ENCODE data around the gene ASTL.
A peak's percentile ranks its signal among the peaks of the same experiment; 100 is the strongest.

ASTL gene

DNA sequence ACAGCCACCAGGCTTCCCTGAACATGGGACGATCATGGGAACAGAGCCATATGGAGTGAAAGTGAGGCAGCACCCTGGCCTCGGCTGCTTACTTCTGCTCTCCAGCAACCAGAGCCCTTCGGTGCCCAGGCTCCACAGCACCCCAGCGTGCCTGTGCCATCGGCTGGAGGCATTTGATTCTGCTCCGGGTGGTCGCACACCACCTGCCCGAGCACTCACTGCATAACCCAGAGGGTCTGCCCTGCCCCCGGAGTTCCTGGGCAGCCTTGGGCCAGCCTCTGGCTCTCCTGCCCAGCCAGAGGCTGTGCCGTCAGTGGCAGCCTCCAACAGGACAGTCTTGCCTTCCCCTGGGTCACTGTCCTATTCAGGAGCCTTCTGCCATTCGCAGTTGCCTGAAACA is 3.9 kb downstream of the ASTL start:
- TF ChIP-seq, protein P1, sequence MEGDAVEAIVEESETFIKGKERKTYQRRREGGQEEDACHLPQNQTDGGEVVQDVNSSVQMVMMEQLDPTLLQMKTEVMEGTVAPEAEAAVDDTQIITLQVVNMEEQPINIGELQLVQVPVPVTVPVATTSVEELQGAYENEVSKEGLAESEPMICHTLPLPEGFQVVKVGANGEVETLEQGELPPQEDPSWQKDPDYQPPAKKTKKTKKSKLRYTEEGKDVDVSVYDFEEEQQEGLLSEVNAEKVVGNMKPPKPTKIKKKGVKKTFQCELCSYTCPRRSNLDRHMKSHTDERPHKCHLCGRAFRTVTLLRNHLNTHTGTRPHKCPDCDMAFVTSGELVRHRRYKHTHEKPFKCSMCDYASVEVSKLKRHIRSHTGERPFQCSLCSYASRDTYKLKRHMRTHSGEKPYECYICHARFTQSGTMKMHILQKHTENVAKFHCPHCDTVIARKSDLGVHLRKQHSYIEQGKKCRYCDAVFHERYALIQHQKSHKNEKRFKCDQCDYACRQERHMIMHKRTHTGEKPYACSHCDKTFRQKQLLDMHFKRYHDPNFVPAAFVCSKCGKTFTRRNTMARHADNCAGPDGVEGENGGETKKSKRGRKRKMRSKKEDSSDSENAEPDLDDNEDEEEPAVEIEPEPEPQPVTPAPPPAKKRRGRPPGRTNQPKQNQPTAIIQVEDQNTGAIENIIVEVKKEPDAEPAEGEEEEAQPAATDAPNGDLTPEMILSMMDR (conservative IDR thresholded peaks at IDR 0.05; ENCODE audit: low read depth, low read length): no peak
- H3K79me2 ChIP-seq (ENCODE audit: insufficient read depth, low read depth): no peaks in the 10 kb centered on the region
- H3K9ac ChIP-seq: no peak overlapping the region
- no peak overlapping the region for H3K27ac ChIP-seq
- no peak overlapping the region for H2AFZ ChIP-seq (ENCODE audit: low read depth)
- H3K4me1 ChIP-seq (ENCODE audit: low read depth, poor library complexity, severe bottlenecking): peaks cover 18% of the 10 kb centered on the region
- H3K4me2 ChIP-seq: no peak overlapping the region
- H3K4me3 ChIP-seq (IDR thresholded peaks at IDR 0.05; ENCODE audit: insufficient read depth, low read depth, low read length): no peak overlapping the region
- no peaks in the 10 kb centered on the region for H3K36me3 ChIP-seq (ENCODE audit: insufficient read depth)
- H4K20me1 ChIP-seq (ENCODE audit: insufficient read depth): no peaks in the 10 kb centered on the region
- H3K27me3 ChIP-seq (ENCODE audit: insufficient read depth, low read depth): no peaks in the 10 kb centered on the region

DNA sequence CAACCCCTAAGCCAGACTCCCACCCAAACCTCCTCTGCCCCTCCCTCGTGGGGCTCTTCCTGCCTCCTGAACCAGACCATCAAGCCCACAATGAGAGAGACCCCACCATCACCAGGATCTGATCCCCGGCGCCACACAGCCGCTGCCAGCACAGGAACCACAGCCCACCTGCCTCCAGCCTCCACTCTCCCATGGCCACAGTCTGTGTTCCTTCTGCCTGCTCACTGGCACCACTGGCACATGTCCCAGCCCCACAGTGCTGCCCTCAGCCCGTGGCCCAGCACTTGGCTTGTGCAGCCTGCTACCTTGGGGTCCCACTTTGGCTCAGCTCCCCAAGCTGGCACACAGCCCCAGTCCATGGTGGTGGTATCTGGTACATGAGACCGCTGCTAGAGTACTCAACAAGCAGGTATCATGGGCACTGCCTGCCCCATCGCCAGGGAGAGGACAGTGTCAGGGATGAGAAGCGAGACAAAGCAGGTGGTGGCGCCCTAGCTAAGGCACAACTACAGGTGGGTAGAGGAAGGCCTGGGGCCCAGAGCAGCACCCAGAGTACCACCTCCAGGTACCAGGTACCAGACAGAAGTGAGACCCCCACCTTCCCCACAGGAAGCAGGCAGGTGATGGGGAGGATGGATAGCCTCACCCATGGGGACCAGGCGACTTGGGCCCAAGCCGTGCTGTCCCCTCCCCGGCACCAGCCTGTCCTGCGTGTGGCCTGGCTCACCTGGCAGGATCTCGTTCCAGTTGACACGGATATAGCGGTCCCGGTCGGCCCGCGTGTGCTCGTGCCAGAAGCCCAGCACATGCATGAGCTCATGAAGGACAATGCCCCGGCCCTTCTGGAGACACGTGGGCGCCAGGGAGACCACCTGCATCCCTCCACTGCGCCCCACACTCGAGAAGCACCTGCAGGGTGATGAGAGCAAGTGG is 6.2 kb downstream of the ASTL start:
- H3K4me2 ChIP-seq: peak overlapping the region; percentile 67
- peak overlapping the region; percentile 50; the same call in 1 of the 2 replicates for H2AFZ ChIP-seq (ENCODE audit: low read depth)
- no peak overlapping the region for H3K4me3 ChIP-seq (IDR thresholded peaks at IDR 0.05; ENCODE audit: insufficient read depth, low read depth, low read length)
- H3K27me3 ChIP-seq (ENCODE audit: insufficient read depth, low read depth): no peaks in the 10 kb centered on the region
- no peaks in the 10 kb centered on the region for H4K20me1 ChIP-seq (ENCODE audit: insufficient read depth)
- H3K4me1 ChIP-seq (ENCODE audit: low read depth, poor library complexity, severe bottlenecking): peaks cover 18% of the 10 kb centered on the region
- no peaks in the 10 kb centered on the region for H3K79me2 ChIP-seq (ENCODE audit: insufficient read depth, low read depth)
- peak overlapping the region; percentile 24; the same call in 1 of the 2 replicates for H3K27ac ChIP-seq
- H3K36me3 ChIP-seq (ENCODE audit: insufficient read depth): no peaks in the 10 kb centered on the region
- TF ChIP-seq, protein P1 (conservative IDR thresholded peaks at IDR 0.05; ENCODE audit: low read depth, low read length): no peak
- peak overlapping the region; percentile 9; the same call in 1 of the 2 replicates for H3K9ac ChIP-seq

DNA sequence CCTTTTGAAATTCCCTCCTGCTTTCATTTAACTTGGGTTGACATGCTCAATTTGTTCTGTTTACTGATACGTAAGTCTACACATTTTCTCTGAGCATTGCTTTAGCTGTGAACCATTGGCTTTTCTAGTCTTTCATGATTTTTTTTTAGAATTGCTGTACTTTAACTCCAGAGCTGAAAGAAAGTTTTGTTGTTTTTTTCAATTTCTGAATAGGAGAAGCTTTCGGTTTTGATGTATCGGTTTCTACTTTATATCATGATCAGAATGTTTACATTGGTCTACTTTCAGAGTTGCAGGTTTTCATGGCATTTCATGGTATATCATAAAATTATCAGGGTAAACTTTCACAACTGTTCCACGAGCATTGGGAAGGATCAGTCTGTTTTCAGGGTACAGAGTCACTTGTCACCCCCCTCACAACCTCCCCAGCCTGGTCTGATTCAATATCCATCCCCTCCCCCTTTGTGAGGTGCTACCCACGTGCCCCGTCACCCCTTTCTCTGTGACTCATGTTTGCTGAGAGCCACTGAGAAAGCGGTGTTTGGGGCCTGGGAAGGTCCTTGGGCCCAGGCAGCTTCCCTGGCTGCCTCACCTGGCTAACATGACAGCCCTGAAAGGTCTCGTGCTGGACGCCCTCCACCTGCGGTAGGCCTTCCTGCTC is 7.0 kb downstream of the ASTL start:
- H3K4me2 ChIP-seq: peak overlapping the region; percentile 67
- H3K4me3 ChIP-seq (IDR thresholded peaks at IDR 0.05; ENCODE audit: insufficient read depth, low read depth, low read length): no peak overlapping the region
- TF ChIP-seq, protein P1 (conservative IDR thresholded peaks at IDR 0.05; ENCODE audit: low read depth, low read length): no peak
- H3K4me1 ChIP-seq (ENCODE audit: low read depth, poor library complexity, severe bottlenecking): peaks cover 18% of the 10 kb centered on the region
- peak overlapping the region; percentile 24; the same call in 1 of the 2 replicates for H3K27ac ChIP-seq
- no peaks in the 10 kb centered on the region for H3K36me3 ChIP-seq (ENCODE audit: insufficient read depth)
- peak overlapping the region; percentile 50 for H2AFZ ChIP-seq (ENCODE audit: low read depth)
- peak overlapping the region; percentile 9; the same call in 1 of the 2 replicates for H3K9ac ChIP-seq
- no peaks in the 10 kb centered on the region for H4K20me1 ChIP-seq (ENCODE audit: insufficient read depth)
- no peaks in the 10 kb centered on the region for H3K27me3 ChIP-seq (ENCODE audit: insufficient read depth, low read depth)
- no peaks in the 10 kb centered on the region for H3K79me2 ChIP-seq (ENCODE audit: insufficient read depth, low read depth)

DNA sequence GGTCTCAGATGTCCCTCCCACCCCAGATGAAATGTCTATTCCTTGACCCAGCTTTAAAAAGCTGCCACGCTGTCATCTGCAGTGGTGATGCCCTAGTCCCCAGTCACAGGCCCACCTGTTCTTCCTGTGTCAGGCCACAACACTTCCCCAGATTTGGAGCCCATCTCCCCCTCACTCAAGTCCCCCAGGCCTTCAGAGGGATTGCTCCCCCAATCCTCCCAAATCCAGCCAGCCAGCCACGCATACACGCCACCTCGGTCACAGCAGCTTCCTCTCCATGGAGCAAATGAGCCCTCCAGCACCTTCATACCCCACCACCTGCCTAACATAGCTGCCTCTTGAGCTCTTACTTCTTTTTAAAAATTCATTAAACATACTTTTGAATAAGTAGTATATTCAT is 7.8 kb downstream of the ASTL start:
- peak overlapping the region; percentile 24; the same call in 1 of the 2 replicates for H3K27ac ChIP-seq
- no peaks in the 10 kb centered on the region for H3K27me3 ChIP-seq (ENCODE audit: insufficient read depth, low read depth)
- H3K4me3 ChIP-seq (IDR thresholded peaks at IDR 0.05; ENCODE audit: insufficient read depth, low read depth, low read length): no peak overlapping the region
- H3K79me2 ChIP-seq (ENCODE audit: insufficient read depth, low read depth): no peaks in the 10 kb centered on the region
- H3K9ac ChIP-seq: no peak overlapping the region
- peak overlapping the region; percentile 67; the same call in 1 of the 2 replicates for H3K4me2 ChIP-seq
- peaks cover 18% of the 10 kb centered on the region for H3K4me1 ChIP-seq (ENCODE audit: low read depth, poor library complexity, severe bottlenecking)
- no peaks in the 10 kb centered on the region for H4K20me1 ChIP-seq (ENCODE audit: insufficient read depth)
- no peaks in the 10 kb centered on the region for H3K36me3 ChIP-seq (ENCODE audit: insufficient read depth)
- TF ChIP-seq, protein P1 (conservative IDR thresholded peaks at IDR 0.05; ENCODE audit: low read depth, low read length): no peak
- no peak overlapping the region; the same call in 1 of the 2 replicates for H2AFZ ChIP-seq (ENCODE audit: low read depth)

Data from KMS-11 (cell line).